GM19455 (cell line): Measurements from ENCODE around the gene FOXB1.

ENCODE experiments used
- ATAC-seq: cut with Tn5 transposase; IDR thresholded peaks from one replicate; pipeline ENCODE4 v1.9.1; 2021; ENCODE audit not compliant: unreplicated experiment

Gene FOXB1

GRCh38 chr15:59998950-59999611, 5.0 kb upstream of the FOXB1 start:
- no peak for ATAC-seq

GRCh38 chr15:59999612-60000112, 4.4 kb upstream of the FOXB1 start:
- ATAC-seq = no peak

DNA sequence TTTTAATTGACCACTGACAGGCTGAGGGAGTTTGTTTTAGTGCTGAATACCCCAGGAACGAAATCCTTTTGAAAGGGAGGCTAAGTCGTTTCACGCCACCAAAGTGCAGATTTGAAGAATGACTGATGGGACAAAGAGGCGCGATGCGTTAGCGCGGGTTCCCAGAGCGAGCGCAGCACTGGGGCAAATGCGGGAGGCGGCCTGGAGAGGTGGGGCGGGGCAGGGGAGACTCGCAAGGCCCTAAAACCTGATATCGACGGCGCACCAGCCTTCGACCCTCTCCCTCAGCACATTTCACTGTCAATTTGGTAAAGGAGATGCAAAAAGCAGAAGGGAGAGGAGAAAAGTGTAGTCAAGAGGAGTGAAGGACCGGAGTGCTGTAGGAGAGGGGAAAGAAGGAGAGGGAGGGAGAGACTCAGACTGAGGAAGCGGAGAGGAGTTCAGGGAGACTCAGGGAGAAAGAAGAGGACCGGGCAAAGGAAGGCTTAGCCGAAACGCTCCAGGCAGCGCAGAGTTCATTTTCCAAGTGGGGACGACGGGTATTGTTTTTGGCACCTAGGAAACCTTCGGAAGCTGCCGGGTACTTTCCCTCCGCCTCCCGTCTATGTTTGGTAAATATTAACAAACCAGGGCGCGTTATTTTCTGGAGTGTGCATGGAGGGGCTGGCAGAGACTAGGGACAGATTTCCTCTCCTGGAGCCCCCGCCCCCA, 3.8 kb upstream of the FOXB1 start:
- ATAC-seq = no peak

- no peak for ATAC-seq
These were observed 3.1 kb upstream of the FOXB1 start for GRCh38 chr15:60000824-60001609.

DNA sequence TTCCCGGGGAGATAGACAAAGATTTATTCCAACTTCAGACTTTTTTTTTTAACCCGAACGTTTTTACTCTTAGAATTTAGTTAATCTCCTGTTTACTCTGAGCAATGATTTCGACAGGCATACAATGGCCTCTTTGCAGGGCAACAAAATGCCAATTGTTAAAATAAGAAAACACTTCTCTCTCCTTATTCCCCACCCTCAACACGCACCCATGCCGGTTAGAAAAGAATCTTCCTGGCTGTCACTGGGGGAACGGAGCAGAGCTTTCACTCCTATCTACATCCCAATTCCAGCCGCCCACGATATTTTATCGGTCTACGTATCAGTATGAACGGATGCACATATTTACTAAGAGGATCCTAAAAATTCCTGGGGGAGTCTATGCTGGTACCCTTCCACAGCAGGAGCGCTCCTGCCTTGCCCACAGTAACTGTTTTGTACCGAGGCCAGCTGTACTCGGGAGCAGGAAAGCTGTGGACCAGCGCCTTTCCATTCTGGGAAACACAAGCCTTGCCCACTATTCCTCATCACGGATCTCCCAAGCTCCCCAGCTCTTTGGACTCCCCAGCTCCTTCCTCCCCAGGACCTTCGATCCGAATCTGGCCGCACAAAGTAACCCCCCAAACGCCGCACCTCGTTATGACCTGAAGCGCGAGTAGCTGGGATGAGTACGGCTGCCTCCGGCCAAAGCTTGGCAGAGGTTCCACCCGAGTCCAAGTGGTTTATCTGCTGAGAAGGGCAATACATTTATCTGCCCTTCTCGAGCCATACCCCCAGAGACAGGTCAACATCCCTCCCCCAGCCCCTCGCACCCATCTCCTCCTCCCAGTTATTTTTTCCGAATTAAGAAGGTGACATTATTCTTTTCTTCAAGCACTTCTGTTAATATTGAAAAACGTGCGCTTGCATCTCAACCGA, 2.2 kb upstream of the FOXB1 start:
- ATAC-seq = no peak

DNA sequence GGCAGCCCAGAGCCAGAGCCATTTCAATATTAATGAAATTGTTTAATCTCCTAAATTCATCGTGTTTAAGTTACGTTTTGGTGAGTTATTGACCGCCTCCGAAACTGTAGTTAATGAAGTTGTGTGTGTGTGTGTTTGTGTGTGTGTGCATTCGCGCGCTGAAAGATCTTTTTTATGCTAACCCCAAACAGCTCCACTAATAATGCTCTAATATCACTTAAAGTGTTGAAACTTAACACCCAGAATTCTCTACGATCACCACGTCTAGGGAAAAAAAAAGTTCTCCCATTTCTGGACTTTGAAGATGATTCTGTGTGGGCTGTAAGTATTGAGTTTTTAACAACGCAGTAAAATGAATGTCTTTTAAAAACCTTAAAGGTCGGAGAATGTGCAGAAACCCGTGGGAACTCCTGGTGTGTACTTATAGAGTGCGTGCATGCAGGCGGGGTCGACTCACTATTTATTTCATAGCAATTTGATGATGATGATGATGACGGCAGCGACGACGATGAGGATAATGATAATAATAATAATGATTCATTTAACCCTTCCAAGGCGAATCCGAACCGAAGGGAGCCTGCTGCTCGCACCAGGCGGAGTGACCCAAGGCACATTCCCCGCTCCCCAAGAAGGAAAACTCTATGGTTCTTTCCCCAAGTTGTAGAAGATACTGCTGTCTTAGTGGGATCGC, 1.4 kb upstream of the FOXB1 start:
- no peak for ATAC-seq

GRCh38 chr15:60003243-60004008, 685 bp upstream of the FOXB1 start:
- no peak for ATAC-seq

DNA sequence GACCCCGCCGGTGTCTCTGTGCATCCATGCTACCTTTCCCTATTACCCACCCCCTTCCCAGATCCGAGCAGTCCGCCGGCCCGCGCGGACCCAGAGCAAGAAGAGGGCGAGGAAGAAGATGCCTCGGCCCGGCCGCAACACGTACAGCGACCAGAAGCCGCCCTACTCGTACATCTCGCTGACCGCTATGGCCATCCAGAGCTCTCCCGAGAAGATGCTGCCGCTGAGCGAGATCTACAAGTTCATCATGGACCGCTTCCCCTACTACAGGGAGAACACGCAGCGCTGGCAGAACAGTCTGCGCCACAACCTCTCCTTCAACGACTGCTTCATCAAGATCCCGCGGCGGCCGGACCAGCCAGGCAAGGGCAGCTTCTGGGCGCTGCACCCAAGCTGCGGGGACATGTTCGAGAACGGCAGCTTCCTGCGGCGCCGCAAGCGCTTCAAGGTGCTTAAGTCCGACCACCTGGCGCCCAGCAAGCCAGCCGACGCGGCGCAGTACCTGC, 788 bp downstream of the FOXB1 start:
- ATAC-seq = no peak

GRCh38 chr15:60005352-60006202, 1.5 kb downstream of the FOXB1 start:
- ATAC-seq = no peak

DNA sequence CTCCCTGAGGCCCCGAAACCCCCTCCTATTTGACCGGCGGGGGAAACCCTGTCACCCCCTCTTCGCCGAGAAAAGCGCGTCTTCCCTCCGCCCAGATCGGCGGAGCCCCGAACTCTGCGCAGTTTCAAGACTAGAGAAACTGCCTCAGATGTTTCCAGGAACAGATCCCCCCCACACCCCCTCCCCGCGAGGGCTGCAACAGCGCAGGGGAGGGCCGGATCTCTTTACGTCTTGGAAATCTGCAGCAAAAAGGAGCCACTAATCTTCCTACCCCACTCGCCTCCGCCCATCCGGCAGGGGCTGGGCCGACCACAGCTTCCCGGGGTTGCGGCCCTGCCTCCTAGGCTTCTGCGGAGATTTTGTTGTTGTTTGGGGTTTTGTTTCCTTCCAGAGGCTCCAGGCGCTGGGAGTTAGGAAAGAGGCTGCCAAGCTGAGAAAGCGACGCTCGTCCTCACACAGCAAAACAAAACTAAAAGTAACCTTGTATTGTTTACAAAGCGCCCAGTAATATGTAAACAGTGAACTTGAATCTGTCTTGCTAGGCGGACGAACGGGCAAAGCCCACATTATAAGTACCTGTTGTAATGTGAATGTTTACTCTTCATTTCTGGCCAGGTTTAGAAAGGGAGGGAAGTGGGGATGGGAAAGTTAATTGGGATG, 2.2 kb downstream of the FOXB1 start:
- ATAC-seq = peak; percentile 80

DNA sequence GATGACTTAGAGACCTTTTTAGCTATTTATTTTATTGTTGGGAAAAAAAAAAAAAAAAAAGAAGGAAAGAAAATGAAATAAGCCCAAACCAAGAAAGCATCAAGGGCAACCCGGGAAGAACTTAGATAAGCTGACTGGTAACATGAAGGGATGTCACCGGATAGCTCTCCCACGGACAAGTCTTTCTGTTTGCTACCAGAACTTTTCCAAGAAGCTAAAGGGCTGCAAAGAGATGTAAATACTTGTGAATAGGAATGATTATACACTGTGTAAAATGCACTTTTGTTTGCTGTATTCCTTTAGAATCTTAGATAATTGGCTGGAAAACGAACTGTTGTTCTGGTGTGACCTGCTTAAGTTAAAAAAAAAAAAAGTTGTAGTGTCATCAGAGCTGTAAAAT, 2.8 kb downstream of the FOXB1 start:
- no peak for ATAC-seq

DNA sequence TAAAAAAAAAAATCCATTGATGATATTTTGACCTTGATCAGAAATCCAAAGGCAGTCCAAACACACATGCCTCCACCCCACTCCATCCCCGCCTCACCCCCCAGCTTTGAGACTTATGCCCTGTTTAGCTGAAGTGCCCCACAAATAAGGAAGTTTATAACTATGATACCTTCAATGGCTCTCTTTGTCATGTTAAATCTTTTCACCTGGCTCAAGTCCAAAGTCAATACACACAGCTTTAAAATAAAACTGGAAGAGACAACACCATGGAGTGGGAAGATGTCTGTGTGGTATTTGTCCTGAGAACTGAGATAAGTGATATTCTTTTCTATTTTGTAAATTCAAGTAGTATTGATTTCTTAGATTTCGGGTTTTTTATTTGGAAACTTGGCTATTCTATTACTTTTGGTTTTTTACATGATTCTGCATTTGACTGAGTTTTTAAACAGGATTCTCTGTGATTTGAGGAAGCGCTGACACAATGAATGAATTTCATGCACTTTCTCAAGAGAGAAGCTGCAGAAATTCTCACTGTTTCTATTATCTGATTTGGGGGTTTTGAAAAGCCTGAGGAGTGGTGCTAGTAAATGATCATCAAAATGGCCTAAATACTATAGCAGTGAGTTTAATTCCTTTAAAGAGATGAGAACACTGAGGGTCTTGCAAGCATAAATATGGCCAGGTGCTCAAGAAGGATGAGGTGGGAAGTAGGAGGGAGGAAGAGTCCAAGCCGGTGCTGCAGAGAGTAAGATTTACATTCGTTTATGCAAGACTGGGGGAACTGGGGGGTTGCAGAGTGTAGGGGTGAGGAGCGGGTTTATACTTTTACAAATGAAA, 5.2 kb downstream of the FOXB1 start:
- no peak for ATAC-seq

DNA sequence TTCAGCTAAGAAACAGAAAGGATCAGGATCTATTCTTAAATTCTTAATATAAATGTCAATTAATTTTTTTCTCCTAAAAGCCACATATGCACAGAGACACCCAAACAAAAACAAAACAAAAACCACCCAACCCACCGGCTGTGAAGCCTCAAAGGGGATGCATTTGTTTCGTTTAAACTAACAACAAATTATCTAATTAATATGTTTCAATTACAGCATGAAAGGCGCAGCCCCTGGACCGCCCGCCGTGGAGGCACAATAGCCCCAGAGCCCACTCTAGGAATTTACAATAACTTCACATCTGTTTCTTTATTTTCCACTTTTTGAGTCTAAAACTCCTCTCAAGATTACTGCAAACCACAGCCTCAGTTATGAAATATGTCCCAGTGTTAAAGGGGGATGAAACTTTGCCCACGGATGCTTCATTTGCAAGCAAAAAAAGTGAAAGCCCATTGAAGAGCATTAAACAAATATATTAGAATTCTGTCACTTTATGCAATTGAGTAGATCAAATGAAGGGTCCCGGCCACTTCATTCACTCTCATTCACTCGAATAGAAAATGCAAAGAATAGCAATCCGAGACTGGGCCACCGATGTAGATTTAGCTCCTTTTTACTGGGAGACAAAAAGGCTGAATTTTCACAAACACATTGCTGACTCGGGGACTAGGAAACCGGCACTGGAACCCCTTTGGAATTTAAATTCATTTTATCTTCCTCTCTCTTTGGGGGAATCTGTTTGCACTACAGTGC, 6.0 kb downstream of the FOXB1 start:
- no peak for ATAC-seq

GRCh38 chr15:60010858-60011257, 6.7 kb downstream of the FOXB1 start:
- ATAC-seq = no peak

DNA sequence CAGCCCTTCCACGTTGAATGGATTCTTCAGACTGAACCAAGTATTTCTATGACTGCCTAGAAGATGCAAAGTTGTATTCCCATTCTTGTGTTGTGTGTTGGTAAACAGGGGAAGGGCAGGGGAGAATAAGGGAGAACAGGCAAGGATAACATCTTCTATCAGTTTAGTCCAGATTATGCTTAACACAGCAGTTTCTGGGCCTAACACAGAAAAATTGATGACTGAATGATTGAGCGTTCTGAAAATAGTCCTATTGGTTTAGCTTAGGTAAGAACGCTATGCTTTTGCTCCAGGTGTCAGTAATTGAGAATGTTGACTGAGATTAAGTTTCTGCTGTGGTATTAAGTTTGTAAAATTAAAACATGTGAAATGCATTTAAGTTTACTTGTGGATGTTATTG, 8.6 kb downstream of the FOXB1 start:
- ATAC-seq = no peak
